GM19240 (cell line): ENCODE results near the gene VWF.

ENCODE experiments used
- DNase-seq: peaks from one replicate; pipeline ENCODE4 v3.0.0; 2011; ENCODE audit warnings: low spot score; ENCODE audit not compliant: insufficient read length

The VWF gene

DNA sequence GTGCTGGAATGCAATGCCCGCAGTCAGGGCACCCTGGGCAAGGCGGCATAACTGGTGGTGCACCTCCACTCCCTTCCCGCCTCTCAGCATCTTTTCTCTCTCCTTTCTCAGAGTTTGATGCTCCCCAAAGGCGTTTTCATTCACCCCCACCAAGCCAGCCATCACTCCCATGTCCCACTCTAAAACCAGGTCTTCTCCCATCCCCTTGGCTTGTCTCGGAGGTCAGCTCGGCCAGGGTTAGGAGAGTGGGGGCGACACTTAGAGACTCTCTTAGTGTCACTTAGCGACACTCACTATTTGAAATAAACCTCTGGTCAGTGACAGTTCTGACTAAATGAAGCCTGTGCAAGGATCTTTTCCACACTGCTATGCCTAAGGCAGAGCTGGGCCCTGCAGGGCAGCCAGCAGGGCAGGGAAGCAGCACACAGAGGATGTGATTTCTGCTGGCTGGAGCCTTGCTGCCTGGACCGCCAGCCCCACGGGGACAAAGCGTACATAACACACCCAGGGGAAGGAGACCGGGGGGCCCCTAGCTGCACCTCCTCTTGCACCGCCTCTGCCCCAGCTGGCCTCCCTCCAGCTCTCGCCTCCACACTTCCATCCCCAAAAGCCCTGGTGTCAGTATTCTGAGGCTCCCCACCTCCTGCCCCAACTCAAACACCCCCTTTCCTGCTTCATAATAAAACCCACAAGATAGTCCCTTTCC lies 64.5 kb downstream of the VWF start:
- DNase-seq: no peak

DNA sequence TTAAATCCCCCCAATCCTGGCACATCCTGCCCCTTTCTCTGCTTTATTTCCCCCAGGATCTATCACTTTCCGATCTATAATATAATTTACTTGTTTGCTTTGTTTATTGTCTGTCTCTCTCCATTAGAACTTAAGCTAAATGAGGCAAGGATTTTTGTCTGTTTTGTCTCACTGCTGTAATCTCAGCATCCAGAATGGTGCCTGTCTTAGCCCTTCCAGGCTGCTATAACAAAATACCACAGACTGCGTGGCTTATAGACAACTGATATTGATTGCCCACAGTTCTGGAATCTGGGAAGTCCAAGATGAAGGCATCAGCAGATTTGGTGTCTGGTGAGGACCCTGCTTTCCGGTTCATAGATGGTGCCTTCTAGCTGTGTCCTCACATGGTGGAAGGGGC lies 65.2 kb downstream of the VWF start:
- DNase-seq: no peak

DNA sequence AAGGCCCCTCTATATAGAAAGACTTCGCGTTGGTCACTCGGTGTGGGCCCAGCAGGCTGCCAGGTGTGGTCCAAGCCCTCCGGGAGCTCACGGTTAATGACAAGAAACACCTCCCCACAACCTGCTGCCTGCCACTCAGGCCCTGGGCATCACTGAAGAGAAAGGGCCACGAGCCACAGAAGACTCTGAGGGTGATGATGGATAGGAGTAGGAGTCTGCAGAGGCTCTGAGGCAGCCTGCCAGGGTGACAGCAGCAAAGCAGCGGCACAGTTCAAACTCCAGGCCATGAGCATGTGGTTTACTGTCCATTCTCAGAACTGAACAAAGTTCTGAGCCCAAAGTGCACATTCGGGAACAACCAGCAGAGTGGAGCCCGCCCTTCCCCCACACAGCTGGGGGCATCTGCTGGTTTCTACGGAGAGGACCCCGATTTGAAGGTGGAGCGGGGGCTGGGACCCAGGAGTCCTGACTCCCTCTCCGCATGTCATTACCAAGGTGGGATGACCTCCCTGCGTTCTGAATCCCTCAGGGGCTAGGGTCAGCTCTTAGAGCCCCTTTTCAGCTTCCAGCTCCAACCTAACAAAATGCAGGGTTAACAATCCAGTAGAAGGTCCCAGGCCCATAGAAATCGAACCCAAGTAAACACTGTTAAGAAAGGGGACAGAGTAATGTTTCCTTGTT lies 65.8 kb downstream of the VWF start:
- no peak for DNase-seq

DNA sequence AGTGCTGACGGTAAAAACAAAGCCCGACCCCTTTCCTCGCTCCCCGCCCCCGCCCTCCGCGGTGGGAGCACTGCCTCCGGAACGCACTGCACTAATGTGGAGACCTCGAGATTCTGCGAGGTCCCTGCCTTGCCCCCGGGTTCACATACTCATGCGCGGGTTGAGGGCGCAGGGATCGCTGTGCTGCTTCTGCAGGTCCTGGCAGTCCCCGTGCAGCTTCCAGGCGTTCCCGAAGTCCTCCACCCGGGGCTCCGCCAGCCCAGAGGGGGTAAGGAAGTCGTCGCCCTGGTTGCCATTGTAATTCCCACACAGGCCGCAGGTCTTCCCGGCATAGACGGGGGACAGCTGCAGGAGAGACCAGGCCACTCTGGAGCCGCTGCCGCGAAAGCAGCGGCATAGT lies 66.8 kb downstream of the VWF start:
- no peak for DNase-seq

DNA sequence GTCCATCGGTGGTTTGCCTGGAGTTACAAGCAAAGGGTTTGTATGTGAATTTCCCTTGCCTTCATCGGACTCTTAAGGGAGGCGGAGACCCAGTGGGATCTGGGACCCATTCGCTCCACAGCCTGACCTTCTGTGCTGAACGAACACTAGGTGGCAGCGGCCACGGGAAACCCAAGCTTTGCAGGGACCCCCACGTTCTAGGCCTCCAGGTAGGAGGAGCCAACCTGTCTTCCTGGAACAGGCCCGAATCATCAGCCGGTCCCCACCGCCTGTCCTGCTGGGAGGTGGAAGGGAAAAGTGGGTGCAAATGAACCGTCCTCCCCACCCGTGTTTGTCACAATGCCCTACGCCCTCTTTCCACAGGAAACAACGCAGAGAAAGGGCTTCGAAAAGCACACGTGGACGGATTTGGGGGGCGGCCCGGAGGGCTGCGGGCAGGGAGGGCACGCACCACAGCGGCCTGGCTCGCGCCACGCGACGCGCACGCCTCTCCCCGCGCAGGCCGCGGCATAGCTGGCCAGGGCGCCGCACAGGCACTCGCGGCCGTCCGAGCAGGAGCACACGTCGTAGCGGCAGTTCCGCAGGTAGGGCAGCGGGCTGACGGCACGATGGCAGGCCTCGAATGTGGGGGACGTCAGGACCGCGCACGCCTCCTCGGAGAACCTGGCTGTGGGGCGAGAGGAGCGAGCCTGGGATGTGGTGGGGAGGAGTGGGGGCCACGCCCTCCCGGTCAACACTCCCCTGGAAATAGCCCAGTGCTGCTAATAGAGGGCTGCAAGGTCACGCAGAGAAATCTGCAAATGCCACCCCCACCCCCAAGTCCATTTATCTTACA lies 67.8 kb downstream of the VWF start:
- DNase-seq: no peak

DNA sequence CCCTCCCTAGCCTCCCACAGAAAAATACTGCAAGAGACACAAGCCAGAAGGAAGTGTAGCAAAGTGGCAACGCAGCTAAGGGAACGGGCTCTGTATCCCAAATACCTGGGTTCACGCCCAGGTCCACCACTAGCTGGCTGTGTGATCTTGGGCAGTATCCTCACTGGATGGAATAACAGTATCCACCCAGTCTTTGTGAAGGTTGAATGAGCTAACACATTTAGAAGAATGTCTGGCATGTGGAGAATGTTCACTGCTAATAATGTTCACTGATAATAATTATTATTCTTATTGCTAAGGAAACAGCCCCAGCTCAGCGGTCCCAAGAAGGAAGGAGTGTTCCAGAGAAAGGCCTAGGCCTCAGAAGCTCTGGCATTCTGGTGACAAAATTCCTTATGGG lies 70.9 kb downstream of the VWF start:
- DNase-seq: no peak

DNA sequence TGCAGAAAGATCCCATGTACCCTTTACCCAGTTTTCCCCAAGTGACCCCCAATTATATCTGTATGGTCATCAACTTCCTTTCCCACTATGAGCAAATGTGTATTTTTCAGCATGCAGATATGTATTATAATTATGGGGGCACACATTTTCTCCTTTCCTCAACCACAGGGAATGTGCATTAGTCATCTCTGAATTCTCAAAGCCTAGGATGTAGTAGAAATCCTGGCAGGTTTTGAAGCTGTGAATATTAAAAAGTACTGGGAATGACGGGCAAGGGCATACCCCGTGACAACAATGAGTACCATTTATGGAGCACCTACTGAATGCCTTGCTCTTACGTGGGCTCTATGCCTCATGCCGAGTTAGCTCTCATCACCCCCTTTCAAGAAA lies 71.5 kb downstream of the VWF start:
- no peak for DNase-seq

DNA sequence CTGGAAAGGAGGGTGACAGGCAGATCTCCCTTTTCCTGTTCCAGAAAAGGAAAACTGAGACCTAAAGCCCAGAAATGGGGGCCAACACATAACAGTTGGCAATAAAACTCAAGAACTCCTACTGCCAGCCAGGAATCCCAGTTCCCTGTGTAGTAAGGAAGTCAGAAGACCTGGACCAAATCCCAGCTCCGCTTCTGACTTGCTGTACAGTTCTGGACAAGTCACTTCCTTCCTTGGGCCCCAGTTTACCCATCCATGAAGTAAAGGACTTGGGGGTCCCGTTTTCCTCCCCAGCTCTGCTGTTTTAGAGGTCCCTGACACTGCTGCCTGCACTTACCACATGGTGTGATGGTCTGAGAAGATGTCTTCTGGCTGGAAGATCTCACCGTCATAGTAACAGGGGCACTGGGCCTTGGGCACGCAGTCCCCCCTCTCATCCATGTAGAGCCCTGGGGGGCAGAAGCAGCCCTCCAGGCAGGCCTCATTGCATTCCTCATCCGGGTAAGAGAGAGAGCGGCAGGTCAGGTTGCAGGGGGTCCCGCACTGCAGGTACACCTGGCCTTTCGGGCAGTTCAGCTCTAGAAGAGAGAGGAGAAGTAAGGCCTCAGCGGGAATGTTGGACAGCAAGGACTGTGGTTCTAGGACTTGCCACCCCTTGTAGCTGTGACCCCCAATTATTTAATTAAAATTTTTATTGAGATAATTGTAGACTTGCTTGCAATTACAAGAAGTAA lies 72.1 kb downstream of the VWF start:
- DNase-seq: no peak

DNA sequence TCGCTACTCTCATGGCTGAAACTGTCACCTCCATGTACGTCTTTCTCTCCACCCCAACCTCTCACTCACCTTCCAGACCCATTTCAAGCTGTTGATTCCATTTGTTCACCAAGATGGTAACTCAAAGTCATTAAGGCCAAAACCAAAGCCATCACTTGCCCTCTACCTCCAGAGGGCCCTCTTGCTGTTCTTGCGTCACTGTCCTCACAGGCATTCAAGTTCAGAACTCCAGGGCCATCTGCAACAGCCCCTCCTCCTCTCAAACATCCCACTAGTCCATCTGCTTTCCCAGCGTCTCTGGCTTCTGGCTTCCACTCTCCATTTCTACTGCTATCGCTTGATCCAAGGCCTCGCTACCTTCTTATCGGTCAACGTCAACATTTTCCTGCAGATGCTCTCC lies 74.5 kb downstream of the VWF start:
- no peak for DNase-seq

DNA sequence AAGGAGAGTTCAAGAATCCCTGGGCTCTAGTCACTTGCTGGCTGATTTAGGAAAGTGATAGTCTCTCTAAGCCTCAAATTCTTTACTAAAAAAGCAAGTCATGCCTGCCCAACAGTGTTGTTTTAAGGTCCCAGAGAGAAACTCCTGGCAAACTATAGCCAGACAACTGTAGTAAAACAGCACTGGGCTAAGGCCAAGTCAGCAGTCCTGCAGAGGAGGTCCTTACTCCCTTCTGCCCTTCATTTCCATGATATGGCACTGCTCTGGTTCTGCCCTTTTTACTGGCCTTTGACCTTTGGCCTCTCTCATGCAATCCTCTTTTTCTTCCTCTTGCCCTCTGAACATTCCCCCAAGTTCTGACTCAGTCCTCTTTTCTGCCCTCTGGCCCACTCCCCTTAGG lies 74.9 kb downstream of the VWF start:
- no peak for DNase-seq

DNA sequence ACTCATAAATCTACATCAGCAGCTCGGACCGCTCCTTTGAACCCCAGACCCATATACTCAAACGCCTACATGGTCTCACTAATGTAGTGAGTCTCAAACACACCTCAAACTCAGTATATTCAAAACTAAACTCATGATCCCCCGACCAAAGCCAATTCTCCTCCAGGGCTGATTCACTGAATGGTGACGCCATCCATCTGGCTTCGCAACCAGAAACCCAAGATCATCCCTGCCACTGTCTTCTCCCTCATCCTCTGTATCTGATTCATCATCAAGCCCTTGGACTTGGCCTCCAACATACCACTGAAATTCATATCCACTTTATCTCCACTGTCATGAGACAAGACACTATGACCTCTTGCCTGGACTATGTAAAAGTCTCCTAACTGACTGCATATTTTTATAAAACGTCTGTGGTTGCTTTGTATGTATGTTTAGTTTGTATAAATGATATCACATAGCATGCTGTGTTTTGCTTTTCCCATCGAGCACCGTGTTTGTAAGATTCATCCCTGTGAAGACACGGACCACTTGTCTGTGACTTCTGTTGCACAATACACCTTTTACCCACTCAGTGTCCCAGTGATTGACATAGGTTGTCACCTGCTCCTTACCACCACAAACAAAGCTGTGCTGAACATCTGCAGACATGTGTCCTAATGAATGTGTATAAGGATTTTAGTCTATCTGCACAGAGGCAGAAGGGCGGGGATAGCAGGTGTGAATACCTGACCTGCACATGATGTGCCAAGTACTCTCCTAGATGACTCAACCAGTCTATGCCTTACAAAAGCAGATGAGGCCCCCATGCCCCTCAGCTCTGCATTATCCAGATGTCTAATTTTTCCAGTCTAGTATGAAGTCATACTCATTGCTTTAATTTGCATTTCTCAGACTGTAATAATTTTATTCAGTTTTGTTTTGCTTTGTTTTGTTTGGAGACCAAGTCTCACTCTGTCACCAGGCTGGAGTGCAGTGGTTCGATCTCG lies 76.9 kb downstream of the VWF start:
- no peak for DNase-seq

DNA sequence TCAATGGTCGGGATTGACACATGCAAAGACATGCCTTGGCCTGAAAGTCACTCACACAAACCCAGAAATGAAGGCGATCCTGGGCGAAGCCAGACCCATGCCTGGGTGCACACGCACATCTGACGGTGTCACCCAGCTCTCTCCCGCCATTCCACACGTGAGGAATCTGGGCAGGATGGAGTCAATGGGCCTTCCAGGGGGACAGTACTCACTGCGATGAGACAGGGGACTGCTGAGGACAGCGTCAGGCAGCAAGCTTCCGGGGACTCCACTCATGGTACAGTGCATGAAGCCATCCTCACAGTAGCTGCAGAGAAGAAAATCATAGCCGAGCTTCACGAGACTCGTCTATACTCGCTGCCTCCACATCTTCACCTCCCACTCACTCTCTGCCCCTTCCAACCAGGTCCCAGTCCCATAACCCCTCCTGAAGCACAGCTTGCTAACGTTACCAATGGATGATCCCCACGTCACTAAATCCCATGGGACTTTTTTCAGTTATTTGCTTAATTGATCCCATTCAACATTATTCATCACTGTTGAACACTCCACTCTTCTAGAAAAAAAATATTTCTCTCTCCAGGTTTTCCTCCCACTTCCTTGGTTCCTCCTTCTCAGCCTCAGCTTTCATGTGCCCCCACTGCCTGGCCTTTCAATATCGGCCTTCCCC lies 77.8 kb downstream of the VWF start:
- DNase-seq: no peak

DNA sequence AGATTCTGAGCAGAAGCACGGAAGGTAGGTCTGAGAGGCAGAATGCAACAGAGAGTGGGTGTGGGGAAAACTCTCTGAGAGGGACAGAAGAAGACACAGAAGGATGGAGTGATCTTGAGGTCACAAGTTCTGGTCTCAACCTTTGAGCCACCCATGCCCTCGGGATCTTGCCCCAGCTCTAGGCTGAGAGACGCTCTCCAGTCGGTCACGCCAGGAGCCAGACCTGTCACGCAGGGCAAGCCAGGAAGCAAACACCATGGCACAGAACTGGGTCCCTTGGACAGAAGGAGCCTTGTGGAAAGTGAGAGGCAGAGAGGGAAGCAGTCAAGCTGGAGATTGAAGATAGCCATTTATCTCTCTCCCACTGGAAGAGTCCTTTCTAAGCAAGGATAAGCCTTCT lies 79.0 kb downstream of the VWF start:
- DNase-seq: no peak

DNA sequence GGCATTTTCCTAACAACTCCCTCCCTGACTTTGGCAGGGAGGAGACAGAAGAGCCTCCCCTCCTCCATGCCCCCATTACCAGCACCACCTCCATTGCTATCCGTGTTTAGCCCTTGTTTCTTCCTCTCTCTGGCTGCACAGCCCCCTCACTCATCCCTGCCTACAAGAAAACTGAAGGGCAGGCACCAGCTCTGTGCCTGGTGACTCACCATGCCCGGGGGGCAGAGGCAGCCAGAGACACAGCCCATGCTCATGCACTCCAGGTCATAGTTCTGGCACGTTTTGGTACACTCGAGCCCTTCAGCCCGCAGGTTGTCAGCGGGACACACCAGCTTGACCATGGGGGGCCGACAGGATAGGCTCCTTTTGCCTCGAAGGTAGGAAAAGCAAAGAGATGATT lies 80.4 kb downstream of the VWF start:
- DNase-seq: no peak

DNA sequence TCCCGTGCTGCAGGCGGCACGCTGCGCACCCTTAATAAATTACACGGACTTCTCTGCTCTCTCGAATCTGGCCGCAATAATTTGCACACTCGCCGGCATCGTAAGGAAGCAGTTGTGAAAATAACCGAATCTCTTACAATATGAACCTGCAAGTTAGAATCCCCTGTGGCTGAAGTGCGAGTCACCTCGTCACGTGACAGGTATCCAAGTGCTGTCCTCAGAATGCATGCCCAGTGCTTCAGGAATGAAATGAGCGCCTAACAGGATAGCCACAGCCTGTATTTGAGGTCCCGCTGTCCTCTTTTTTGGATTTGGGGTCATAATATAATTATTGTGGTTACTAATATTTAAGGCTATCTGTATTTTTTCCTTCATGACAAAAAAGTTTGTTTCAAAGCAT lies 82.0 kb downstream of the VWF start:
- no peak for DNase-seq

DNA sequence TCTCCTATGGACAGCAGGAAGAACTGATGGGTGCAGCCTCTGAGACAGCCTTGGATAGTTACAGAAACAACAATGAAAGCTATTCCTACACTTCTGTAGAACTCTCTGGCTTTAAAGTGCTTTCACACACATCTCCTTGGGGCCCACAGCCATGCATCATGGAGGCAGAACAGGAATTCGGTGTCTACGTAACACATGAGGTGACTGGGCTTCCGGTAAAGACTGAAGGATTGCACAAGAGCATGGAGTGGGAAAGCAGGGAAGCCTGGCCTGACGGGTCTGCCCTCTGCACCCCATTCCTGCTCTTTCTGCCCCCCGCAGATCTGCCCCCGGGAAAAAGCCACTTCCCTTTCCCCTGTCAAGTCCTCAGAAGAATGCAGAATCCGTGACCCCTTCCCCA lies 82.6 kb downstream of the VWF start:
- DNase-seq: no peak

DNA sequence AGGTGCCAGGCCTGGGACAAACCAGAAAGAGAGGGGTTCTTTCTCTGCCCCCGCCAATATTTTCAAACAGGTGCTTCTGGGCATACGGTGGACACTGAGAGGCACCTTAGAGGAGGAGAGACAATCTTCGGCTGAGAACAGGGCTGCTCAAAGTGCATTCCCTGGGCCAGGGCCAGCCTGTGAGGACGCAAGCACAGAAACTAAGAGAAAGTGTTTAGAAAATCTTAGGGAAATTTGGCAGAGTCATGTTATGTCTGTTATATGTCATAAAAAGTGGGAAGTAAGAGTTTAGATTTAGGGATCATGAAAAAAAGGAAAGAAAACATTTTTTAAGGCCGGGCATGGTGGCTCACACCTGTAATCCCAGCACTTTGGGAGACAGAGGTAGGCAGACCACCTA lies 83.7 kb downstream of the VWF start:
- DNase-seq: no peak

DNA sequence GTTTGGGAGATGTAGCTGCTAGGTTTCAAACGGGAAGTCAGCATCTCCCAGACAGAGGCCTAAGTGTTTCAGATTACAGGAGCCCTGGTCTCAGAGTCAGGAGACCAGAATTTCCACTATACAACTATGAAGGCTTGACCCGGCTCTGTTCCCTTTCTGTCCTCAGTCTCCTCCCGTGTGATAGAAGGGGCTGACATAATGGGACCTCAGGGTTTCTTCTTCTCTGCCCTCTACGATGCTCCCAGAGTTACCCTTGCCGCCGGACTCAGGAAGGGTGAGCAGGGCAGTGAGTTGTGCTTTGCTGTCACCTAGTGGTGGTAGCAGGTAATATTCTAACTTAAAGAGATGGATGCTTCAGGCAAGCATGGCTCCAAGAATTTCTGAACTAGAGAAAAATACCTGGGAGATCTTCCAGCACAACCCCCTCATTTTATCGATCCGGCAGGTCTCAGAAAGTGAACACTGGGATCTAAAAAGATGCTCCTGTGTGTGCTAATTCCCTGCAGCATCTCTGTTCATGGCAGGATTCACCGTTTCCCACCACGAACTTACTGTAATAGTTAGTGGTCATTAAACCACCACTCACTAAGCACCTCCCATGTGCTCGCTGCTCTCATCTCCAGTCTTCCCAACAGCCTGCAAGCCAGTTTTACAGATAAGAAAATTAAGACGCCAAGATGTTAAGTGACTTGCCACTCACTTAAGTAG lies 84.4 kb downstream of the VWF start:
- DNase-seq: peak; percentile 59

DNA sequence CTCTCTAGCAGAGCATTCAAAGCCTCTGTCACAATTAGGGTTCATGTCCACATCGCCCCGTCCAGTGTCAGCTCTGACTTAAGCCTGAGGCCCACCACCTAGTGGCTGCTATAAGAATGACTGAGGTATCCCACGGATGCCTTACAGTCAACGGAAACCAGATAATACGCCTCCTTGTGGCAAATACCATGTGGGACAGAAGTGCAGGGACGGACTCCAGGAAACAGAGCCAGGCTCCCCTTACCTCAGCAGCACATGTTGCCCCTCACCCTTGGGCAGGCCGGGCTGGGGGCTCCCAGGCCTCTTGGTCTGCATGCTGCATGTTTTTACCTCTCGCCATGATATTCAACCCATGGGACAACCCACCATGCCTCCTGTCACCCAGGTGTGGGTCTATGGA lies 86.3 kb downstream of the VWF start:
- DNase-seq: peak; percentile 55
